Parathyroid adenoma (tissue), 2 donors: ENCODE measurements around the gene SSX2IP.
"Not testable (repeated sequence)": the region's sequence is repeated elsewhere in the genome, so short reads cannot be mapped to it uniquely, and the experiment has no call there.

Source experiments
- H2AFZ ChIP-seq: fragments of 300-600 bp; sonication (generic); one replicate; pipeline ENCODE4 v1.7.0; 2017; ENCODE audit warnings: antibody characterized with exemption, mild to moderate bottlenecking
- H3K27ac ChIP-seq: fragments of 300-600 bp; sonication (generic); one replicate; pipeline ENCODE4 v1.7.0; 2017
- H3K27me3 ChIP-seq: fragments of 300-600 bp; sonication (generic); one replicate; pipeline ENCODE4 v1.7.0; 2017; ENCODE audit warnings: low read length; ENCODE audit not compliant: control insufficient read depth, insufficient read depth
- H3K36me3 ChIP-seq: fragments of 300-600 bp; sonication (generic); one replicate; pipeline ENCODE4 v1.7.0; 2017; ENCODE audit warnings: low read length; ENCODE audit not compliant: control insufficient read depth, insufficient read depth
- H3K4me1 ChIP-seq: fragments of 300-600 bp; sonication (generic); one replicate; pipeline ENCODE4 v1.7.0; 2017; ENCODE audit warnings: control low read depth
- H3K4me2 ChIP-seq: fragments of 300-600 bp; sonication (generic); one replicate; pipeline ENCODE4 v1.7.0; 2017; ENCODE audit warnings: low read length
- H3K4me3 ChIP-seq: fragments of 300-600 bp; sonication (generic); one replicate; pipeline ENCODE4 v1.7.0; 2017; ENCODE audit warnings: low read depth, low read length
- H3K79me2 ChIP-seq: fragments of 300-600 bp; sonication (generic); one replicate; pipeline ENCODE4 v1.7.0; 2017; ENCODE audit warnings: control low read depth
- H3K9ac ChIP-seq: fragments of 300-600 bp; sonication (generic); one replicate; pipeline ENCODE4 v1.7.0; 2017; ENCODE audit warnings: mild to moderate bottlenecking
- H3K9me3 ChIP-seq: fragments of 300-600 bp; sonication (generic); one replicate; pipeline ENCODE4 v1.7.0; 2017; ENCODE audit warnings: low read length; ENCODE audit not compliant: control insufficient read depth
- CTCF ChIP-seq: fragments of 300-600 bp; sonication (generic); IDR thresholded peaks from one replicate; pipeline ENCODE4 v1.7.0; 2017; ENCODE audit warnings: antibody characterized with exemption, mild to moderate bottlenecking
- donor health status: primary hyperparathyroidism.

The SSX2IP gene

GRCh38 chr1:84736445-84736844, 46.2 kb upstream of the SSX2IP start:
- no peaks in the 10 kb centered on the region for H3K79me2 ChIP-seq
- no peak overlapping the region for H3K9ac ChIP-seq
- no peaks in the 10 kb centered on the region for H3K27me3 ChIP-seq
- H3K27ac ChIP-seq: no peak overlapping the region
- H3K4me1 ChIP-seq: no peaks in the 10 kb centered on the region
- no peaks in the 10 kb centered on the region for H3K9me3 ChIP-seq
- no peak overlapping the region for H2AFZ ChIP-seq
- H3K36me3 ChIP-seq: no peaks in the 10 kb centered on the region
- H3K4me2 ChIP-seq: no peak overlapping the region
- no peak overlapping the region for H3K4me3 ChIP-seq
- TF ChIP-seq CTCF: no peak

DNA sequence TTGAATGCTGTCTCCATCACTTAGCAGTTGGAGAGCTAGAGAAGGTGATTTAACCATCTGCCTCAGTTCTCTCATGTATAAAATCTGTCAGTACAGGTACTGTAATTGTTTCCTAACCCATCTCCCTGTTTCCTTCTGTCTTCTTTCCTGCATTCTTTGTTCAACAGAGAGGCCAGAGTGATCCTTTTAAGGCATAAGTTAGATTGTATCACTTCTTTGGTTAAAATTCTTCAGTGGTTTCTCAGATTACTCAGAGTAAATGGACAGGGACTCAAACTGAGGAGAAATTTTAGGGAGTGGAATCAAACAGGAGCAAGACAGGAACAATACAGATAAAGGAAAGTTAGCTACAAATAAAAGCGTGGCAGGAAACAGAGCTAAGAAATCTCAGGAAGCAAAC, 45.2 kb upstream of the SSX2IP start:
- Histone ChIP-seq H3K36me3 (no peaks in the 10 kb centered on the region), H3K27ac (no peak overlapping the region), H3K4me3 (no peak overlapping the region), H3K4me1 (no peaks in the 10 kb centered on the region), H3K9ac (no peak overlapping the region), H3K4me2 (no peak overlapping the region), H2AFZ (no peak overlapping the region), H3K79me2 (no peaks in the 10 kb centered on the region), H3K27me3 (no peaks in the 10 kb centered on the region), H3K9me3 (no peaks in the 10 kb centered on the region)
- TF ChIP-seq CTCF: no peak

DNA sequence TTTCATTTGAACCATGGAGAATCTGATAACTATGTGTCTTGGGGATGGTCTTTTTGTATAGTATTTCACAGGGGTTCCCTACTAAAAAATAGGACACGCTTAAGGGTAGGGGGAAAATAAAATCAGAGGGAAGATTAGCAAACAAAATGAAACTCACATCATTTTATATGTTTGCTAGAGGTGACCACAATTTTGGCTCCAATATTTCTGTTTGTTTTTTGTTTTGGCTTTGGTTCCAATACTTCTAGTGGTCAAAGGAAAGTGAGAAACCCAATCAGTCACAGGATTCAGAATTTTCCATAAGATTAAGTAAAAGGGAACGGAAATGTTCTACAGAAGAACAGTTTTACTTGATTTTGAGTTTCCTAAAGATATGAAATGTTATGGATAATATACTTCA, 42.3 kb upstream of the SSX2IP start:
- no peak for TF ChIP-seq CTCF
- Histone ChIP-seq H3K4me2 (no peak overlapping the region), H3K27me3 (no peaks in the 10 kb centered on the region), H3K4me1 (no peaks in the 10 kb centered on the region), H3K79me2 (no peaks in the 10 kb centered on the region), H3K27ac (no peak overlapping the region), H3K4me3 (no peak overlapping the region), H3K9me3 (no peaks in the 10 kb centered on the region), H2AFZ (no peak overlapping the region), H3K36me3 (no peaks in the 10 kb centered on the region), H3K9ac (no peak overlapping the region)

GRCh38 chr1:84731519-84731918, 41.3 kb upstream of the SSX2IP start:
- no peaks in the 10 kb centered on the region for H3K27me3 ChIP-seq
- H3K27ac ChIP-seq: no peak overlapping the region
- H3K36me3 ChIP-seq: no peaks in the 10 kb centered on the region
- no peak overlapping the region for H2AFZ ChIP-seq
- H3K9ac ChIP-seq: no peak overlapping the region
- no peaks in the 10 kb centered on the region for H3K9me3 ChIP-seq
- no peak overlapping the region for H3K4me3 ChIP-seq
- H3K79me2 ChIP-seq: no peaks in the 10 kb centered on the region
- no peaks in the 10 kb centered on the region for H3K4me1 ChIP-seq
- no peak overlapping the region for H3K4me2 ChIP-seq
- TF ChIP-seq CTCF: no peak

DNA sequence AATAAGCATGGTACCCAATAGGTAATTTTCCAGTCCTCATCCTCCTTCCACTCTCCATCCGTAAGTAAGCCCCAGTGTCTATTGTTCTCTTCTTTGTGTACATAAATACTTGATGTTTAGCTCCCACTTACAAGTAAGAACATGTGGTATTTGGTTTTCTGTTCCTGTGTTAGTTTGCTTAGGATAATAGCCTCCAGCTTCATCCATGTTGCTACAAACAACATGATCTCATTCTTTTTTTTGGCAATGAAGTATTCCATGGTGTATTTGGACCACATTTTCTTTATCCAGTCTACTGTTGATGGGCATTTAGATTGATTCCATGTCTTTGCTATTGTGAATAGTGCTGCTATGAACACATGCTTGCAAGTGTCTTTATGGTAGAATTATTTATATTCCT, 37.5 kb upstream of the SSX2IP start:
- not testable (repeated sequence) for H2AFZ ChIP-seq, H3K79me2 ChIP-seq, H3K4me1 ChIP-seq, H3K9ac ChIP-seq, H3K9me3 ChIP-seq, H3K27me3 ChIP-seq, H3K4me2 ChIP-seq, H3K36me3 ChIP-seq, H3K4me3 ChIP-seq, H3K27ac ChIP-seq
